Caco-2 (cell line): ENCODE measurements around the gene CYTL1. TPM values are rescaled to one million over a fixed set of nuclear protein-coding genes. Genes with fewer than 3 reads are reported as not detected.

Experiments used
- BruUV-seq: library from RNA; stranded (reverse); fragments of 400-500 nt; replicated peaks from 2 replicates; lab custom pipeline; 2021; lab: Mats Ljungman, UMichigan
- CTCF ChIA-PET: fragments of 300-600 bp; sonication (Branson Sonifier 250); formaldehyde crosslinking; loops from one replicate; lab custom pipeline; 2022; ENCODE audit warnings: antibody characterized with exemption; lab: Charles Lee
- POLR2A ChIA-PET: fragments of 300-600 bp; sonication (Branson Sonifier 250); formaldehyde crosslinking; loops from one replicate; lab custom pipeline; 2022; ENCODE audit warnings: antibody characterized with exemption; lab: Charles Lee
- DNase-seq, 2 experiments: peaks; one replicate each; pipeline versions ENCODE4 v3.0.0 to v3.0.0-alpha.2; 2020 to 2022
- H3K27me3 ChIP-seq: replicated peaks from 2 replicates; pipeline ENCODE4 v1.6.0; 2011; ENCODE audit warnings: low read length; ENCODE audit not compliant: control insufficient read depth, insufficient read depth
- H3K36me3 ChIP-seq: 2 replicates; pipeline ENCODE4 v1.5.1; 2011; ENCODE audit warnings: low read length; ENCODE audit not compliant: control insufficient read depth, insufficient read depth
- H3K4me1 ChIP-seq: fragments of 250-450 bp; sonication (Bioruptor Pico); 2 replicates; pipeline ENCODE4 v1.5.1; 2020; ENCODE audit warnings: mild to moderate bottlenecking
- H3K4me3 ChIP-seq: 2 replicates; pipeline ENCODE4 v1.5.1; 2011; ENCODE audit warnings: low read depth, mild to moderate bottlenecking, control low read depth, low read length
- H3K9me3 ChIP-seq: fragments of 250-450 bp; sonication (Bioruptor Pico); 2 replicates; pipeline ENCODE4 v1.5.1; 2020; ENCODE audit warnings: mild to moderate bottlenecking, moderate library complexity
- H3K27ac Mint-ChIP-seq: one replicate; pipeline ENCODE4 v1.8.0; 2022; ENCODE audit warnings: mixed read lengths; ENCODE audit not compliant: unreplicated experiment
- H3K27me3 Mint-ChIP-seq: one replicate; pipeline ENCODE4 v1.8.0; 2022; ENCODE audit warnings: mixed read lengths; ENCODE audit not compliant: insufficient read depth, unreplicated experiment
- H3K36me3 Mint-ChIP-seq: one replicate; pipeline ENCODE4 v1.8.0; 2022; ENCODE audit warnings: mild to moderate bottlenecking, mixed read lengths; ENCODE audit not compliant: insufficient read depth, unreplicated experiment
- H3K4me1 Mint-ChIP-seq: one replicate; pipeline ENCODE4 v1.8.0; 2022; ENCODE audit warnings: low read depth, mixed read lengths; ENCODE audit not compliant: unreplicated experiment
- H3K4me3 Mint-ChIP-seq: one replicate; pipeline ENCODE4 v1.8.0; 2022; ENCODE audit warnings: mild to moderate bottlenecking, moderate library complexity, mixed read lengths; ENCODE audit not compliant: unreplicated experiment
- H3K9me3 Mint-ChIP-seq: one replicate; pipeline ENCODE4 v1.8.0; 2022; ENCODE audit warnings: mixed read lengths; ENCODE audit not compliant: unreplicated experiment
- intact Hi-C: fragments of 100-400 bp; cut with micrococcal nuclease; formaldehyde crosslinking; loops from one replicate; pipeline ENCODE4 v1.10.0; 2022; ENCODE audit not compliant: unreplicated experiment
- total RNA-seq: library from RNA; stranded (reverse); gene quantifications from 2 replicates; pipeline ENCODE4 v1.2.3, GENCODE V29; 2022
- TF ChIP-seq, protein P1 (sequence below), 2 experiments: fragments of 200-600 bp in 1 of 2; IDR thresholded peaks; 1 replicate in 1 of 2; 2 replicates in 1 of 2; pipeline versions ENCODE4 v1.5.1 to v1.8.0; 2011 to 2022; ENCODE audit warnings: antibody characterized with exemption in 1 of 2, control low read depth in 1 of 2, inconsistent platforms in 1 of 2, low read depth in 1 of 2, low read length in 1 of 2, mild to moderate bottlenecking in 1 of 2, moderate library complexity in 1 of 2; ENCODE audit not compliant: insufficient read depth in 1 of 2, severe bottlenecking in 1 of 2, unreplicated experiment in 1 of 2

Gene CYTL1
- total RNA-seq, 1 experiment from 2014 or later, result not detected

DNA sequence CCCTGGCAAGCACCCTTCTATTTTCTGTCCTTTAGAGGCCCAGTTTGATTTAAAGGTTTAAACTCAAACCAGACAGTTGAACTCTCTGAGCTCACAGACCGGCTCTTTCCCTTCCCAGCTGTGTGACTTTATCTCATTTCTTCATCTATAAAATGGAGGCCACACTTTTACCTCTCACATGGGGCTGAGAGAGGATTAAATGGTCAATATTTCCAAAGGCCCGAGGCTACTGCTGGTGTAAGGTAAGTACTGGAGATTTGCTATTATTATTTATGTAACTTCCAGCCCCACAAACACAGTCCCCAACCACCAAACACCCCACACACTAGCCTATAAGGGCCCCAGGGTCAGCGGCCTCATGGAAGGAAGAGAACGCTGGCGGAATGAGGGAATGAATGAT is 13.6 kb upstream of the CYTL1 start:
- ChIA-PET CTCF (no interaction called here), POLR2A (no interaction called here)
- intact Hi-C loops, result no loop called here
- no peak overlapping the region for H3K27ac Mint-ChIP-seq
- H3K4me3 Mint-ChIP-seq, result no peak overlapping the region
- H3K27me3 Mint-ChIP-seq, result no peaks in the 10 kb centered on the region
- DNase-seq, result no peak
- no TSS peak for BruUV-seq
- TF ChIP-seq, protein P1, sequence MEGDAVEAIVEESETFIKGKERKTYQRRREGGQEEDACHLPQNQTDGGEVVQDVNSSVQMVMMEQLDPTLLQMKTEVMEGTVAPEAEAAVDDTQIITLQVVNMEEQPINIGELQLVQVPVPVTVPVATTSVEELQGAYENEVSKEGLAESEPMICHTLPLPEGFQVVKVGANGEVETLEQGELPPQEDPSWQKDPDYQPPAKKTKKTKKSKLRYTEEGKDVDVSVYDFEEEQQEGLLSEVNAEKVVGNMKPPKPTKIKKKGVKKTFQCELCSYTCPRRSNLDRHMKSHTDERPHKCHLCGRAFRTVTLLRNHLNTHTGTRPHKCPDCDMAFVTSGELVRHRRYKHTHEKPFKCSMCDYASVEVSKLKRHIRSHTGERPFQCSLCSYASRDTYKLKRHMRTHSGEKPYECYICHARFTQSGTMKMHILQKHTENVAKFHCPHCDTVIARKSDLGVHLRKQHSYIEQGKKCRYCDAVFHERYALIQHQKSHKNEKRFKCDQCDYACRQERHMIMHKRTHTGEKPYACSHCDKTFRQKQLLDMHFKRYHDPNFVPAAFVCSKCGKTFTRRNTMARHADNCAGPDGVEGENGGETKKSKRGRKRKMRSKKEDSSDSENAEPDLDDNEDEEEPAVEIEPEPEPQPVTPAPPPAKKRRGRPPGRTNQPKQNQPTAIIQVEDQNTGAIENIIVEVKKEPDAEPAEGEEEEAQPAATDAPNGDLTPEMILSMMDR (IDR thresholded peaks at IDR 0.05; ENCODE audit: insufficient read depth in 1 of 2, low read depth in 1 of 2, low read length in 1 of 2, severe bottlenecking in 1 of 2, unreplicated experiment in 1 of 2), result no peak
- Histone ChIP-seq H3K9me3 (no peaks in the 10 kb centered on the region), H3K36me3 (no peaks in the 10 kb centered on the region), H3K4me1 (0 out of 2 replicates have a peak, but pooled peaks cover 4% of the 10 kb centered on the region), H3K4me3 (no peak overlapping the region), H3K27me3 (no peaks in the 10 kb centered on the region)
- no peaks in the 10 kb centered on the region for H3K9me3 Mint-ChIP-seq
- H3K4me1 Mint-ChIP-seq, result peaks cover 12% of the 10 kb centered on the region
- H3K36me3 Mint-ChIP-seq, result no peaks in the 10 kb centered on the region

DNA sequence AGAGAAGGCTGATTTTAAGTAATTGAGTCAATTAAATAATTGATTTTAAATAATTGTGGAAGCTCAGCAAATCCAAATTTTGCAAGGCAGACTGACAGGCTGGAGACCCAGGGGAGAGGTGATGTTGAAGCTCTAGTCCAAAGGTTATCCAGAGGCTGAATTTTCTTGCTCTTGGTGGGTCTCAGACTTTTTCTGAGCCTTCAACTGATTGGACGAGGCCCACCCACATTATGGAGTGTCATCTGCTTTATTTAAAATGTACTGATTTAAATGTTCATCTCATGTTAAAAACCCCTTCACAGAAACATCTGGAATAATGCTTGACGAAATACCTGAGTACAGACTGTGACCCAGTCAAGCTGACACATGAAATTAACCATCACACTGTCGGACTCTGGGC is 11.7 kb upstream of the CYTL1 start:
- no peak for DNase-seq
- no peak overlapping the region for H3K27ac Mint-ChIP-seq
- intact Hi-C loops, result no loop called here
- Histone ChIP-seq H3K4me1 (no peaks in the 10 kb centered on the region), H3K36me3 (no peaks in the 10 kb centered on the region), H3K9me3 (no peaks in the 10 kb centered on the region), H3K27me3 (no peaks in the 10 kb centered on the region), H3K4me3 (no peak overlapping the region)
- TF ChIP-seq, protein P1 (IDR thresholded peaks at IDR 0.05; ENCODE audit: insufficient read depth in 1 of 2, low read depth in 1 of 2, low read length in 1 of 2, severe bottlenecking in 1 of 2, unreplicated experiment in 1 of 2), result no peak
- H3K4me3 Mint-ChIP-seq, result no peak overlapping the region
- POLR2A ChIA-PET, result no interaction called here
- no TSS peak for BruUV-seq
- no peaks in the 10 kb centered on the region for H3K27me3 Mint-ChIP-seq
- CTCF ChIA-PET, result no interaction called here
- no peaks in the 10 kb centered on the region for H3K36me3 Mint-ChIP-seq
- H3K4me1 Mint-ChIP-seq, result peaks cover 12% of the 10 kb centered on the region
- no peaks in the 10 kb centered on the region for H3K9me3 Mint-ChIP-seq

DNA sequence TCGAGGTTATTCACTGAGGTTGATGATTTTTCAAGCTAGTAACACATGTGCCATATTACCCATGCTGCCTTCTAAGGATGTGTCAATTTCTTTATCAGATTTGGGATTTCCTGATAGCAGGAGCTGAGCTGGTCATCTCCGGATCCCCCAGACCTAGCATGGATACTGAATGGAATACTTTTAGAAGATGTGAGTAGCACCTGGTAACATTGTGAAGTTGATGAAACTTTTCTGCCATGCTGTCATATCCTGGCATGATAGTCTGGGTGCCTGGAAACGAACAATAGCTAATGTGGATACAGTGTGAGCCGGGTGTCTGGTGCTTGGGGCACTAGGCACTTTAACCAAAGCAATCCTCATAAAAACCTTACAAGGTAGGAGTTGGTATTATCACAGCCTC is 11.0 kb upstream of the CYTL1 start:
- no peaks in the 10 kb centered on the region for H3K9me3 Mint-ChIP-seq
- H3K9me3 ChIP-seq, result no peaks in the 10 kb centered on the region
- no TSS peak for BruUV-seq
- H3K36me3 ChIP-seq, result no peaks in the 10 kb centered on the region
- H3K4me3 Mint-ChIP-seq, result no peak overlapping the region
- H3K4me3 ChIP-seq, result no peak overlapping the region
- ChIA-PET POLR2A (no interaction called here), CTCF (no interaction called here)
- no peak for DNase-seq
- H3K27ac Mint-ChIP-seq, result no peak overlapping the region
- TF ChIP-seq, protein P1 (IDR thresholded peaks at IDR 0.05; ENCODE audit: insufficient read depth in 1 of 2, low read depth in 1 of 2, low read length in 1 of 2, severe bottlenecking in 1 of 2, unreplicated experiment in 1 of 2), result no peak
- H3K4me1 ChIP-seq, result no peaks in the 10 kb centered on the region
- peaks cover 12% of the 10 kb centered on the region for H3K4me1 Mint-ChIP-seq
- intact Hi-C loops, result no loop called here
- H3K27me3 ChIP-seq, result no peaks in the 10 kb centered on the region
- H3K36me3 Mint-ChIP-seq, result no peaks in the 10 kb centered on the region
- no peaks in the 10 kb centered on the region for H3K27me3 Mint-ChIP-seq
